Liver (tissue), 9 donors: ENCODE measurements around the gene CCDC178. TPM values are rescaled to one million over a fixed set of nuclear protein-coding genes. Genes with fewer than 3 reads are reported as not detected.

Experiments
- DNase-seq: peaks from one replicate; pipeline ENCODE4 v3.0.0-alpha.2; 2017; ENCODE audit warnings: low spot score
- H3K27ac ChIP-seq, 2 donors: one replicate each; pipeline ENCODE4 v1.7.0; 2013; ENCODE audit warnings: inconsistent platforms in 2 of 2, low read length in 2 of 2, control low read depth in 1 of 2, low read depth in 1 of 2, mild to moderate bottlenecking in 1 of 2
- H3K27me3 ChIP-seq, 4 donors: one replicate each; pipeline versions ENCODE4 v1.6.1 to v1.7.0; 2013; ENCODE audit warnings: low read length in 3 of 4, inconsistent platforms in 1 of 4, mild to moderate bottlenecking in 1 of 4, moderate library complexity in 1 of 4; ENCODE audit not compliant: control insufficient read depth in 4 of 4, insufficient read depth in 4 of 4
- H3K36me3 ChIP-seq, 4 donors: one replicate each; pipeline versions ENCODE4 v1.6.1 to v1.7.0; 2013; ENCODE audit warnings: low read length in 3 of 4, mild to moderate bottlenecking in 3 of 4, low read depth in 1 of 4, moderate library complexity in 1 of 4; ENCODE audit not compliant: control insufficient read depth in 4 of 4, insufficient read depth in 3 of 4
- H3K4me1 ChIP-seq, 4 donors: one replicate each; pipeline versions ENCODE4 v1.6.1 to v1.7.0; 2013; ENCODE audit warnings: low read length in 3 of 4, mild to moderate bottlenecking in 3 of 4, moderate library complexity in 1 of 4; ENCODE audit not compliant: control insufficient read depth in 4 of 4, insufficient read depth in 4 of 4
- H3K4me3 ChIP-seq, 3 donors: one replicate each; pipeline versions ENCODE4 v1.6.1 to v1.7.0; 2013; ENCODE audit warnings: low read length in 3 of 3, control low read depth in 1 of 3, low read depth in 1 of 3, mild to moderate bottlenecking in 1 of 3
- H3K9ac ChIP-seq, 2 donors: one replicate each; pipeline ENCODE4 v1.7.0; 2013; ENCODE audit warnings: low read length in 2 of 2, mild to moderate bottlenecking in 2 of 2, moderate library complexity in 2 of 2, control low read depth in 1 of 2, low read depth in 1 of 2
- H3K9me3 ChIP-seq, 4 donors: one replicate each; pipeline versions ENCODE4 v1.6.1 to v1.7.0; 2013; ENCODE audit warnings: low read length in 3 of 4; ENCODE audit not compliant: control insufficient read depth in 4 of 4
- ATF3 ChIP-seq: IDR thresholded peaks from 2 replicates; pipeline ENCODE4 v1.6.1; 2016; ENCODE audit warnings: antibody characterized with exemption
- CTCF ChIP-seq: fragments of 150-350 bp; IDR thresholded peaks from 2 replicates; pipeline ENCODE4 v1.5.1; 2017; ENCODE audit warnings: improper control_type of control experiment, low read depth, low read length; ENCODE audit not compliant: missing input control
- EGR1 ChIP-seq, 2 donors: IDR thresholded peaks; 2 replicates each; pipeline ENCODE4 v1.6.1; 2016 to 2018; ENCODE audit warnings: antibody characterized with exemption in 2 of 2, low read depth in 2 of 2
- FOXA1 ChIP-seq: IDR thresholded peaks from 2 replicates; pipeline ENCODE4 v1.6.1; 2016; ENCODE audit warnings: antibody characterized with exemption
- FOXA2 ChIP-seq: IDR thresholded peaks from 2 replicates; pipeline ENCODE4 v1.6.1; 2016; ENCODE audit warnings: antibody characterized with exemption
- GABPA ChIP-seq, 2 donors: IDR thresholded peaks in 1 of 2; conservative IDR thresholded peaks in 1 of 2; 2 replicates each; pipeline ENCODE4 v1.6.1; 2016; ENCODE audit warnings: antibody characterized with exemption in 2 of 2, mild to moderate bottlenecking in 1 of 2, moderate library complexity in 1 of 2
- HNF4A ChIP-seq, 2 donors: conservative IDR thresholded peaks; 2 replicates each; pipeline ENCODE4 v1.6.1; 2016; ENCODE audit warnings: antibody characterized with exemption in 2 of 2, mild to moderate bottlenecking in 2 of 2
- HNF4G ChIP-seq: IDR thresholded peaks from 2 replicates; pipeline ENCODE4 v1.6.1; 2016; ENCODE audit warnings: antibody characterized with exemption
- JUND ChIP-seq, 2 donors: IDR thresholded peaks; 2 replicates each; pipeline ENCODE4 v1.6.1; 2016; ENCODE audit warnings: antibody characterized with exemption in 2 of 2
- NR2F2 ChIP-seq: IDR thresholded peaks from 2 replicates; pipeline ENCODE4 v1.6.1; 2016; ENCODE audit warnings: antibody characterized with exemption
- RAD21 ChIP-seq, 2 donors: IDR thresholded peaks; 2 replicates each; pipeline ENCODE4 v1.6.1; 2016; ENCODE audit warnings: antibody characterized with exemption in 2 of 2, mild to moderate bottlenecking in 2 of 2
- RXRA ChIP-seq, 2 donors: IDR thresholded peaks; 2 replicates each; pipeline ENCODE4 v1.6.1; 2017 to 2018; ENCODE audit warnings: antibody characterized with exemption in 2 of 2, mild to moderate bottlenecking in 1 of 2
- SP1 ChIP-seq: IDR thresholded peaks from 2 replicates; pipeline ENCODE4 v1.6.1; 2018; ENCODE audit warnings: antibody characterized with exemption, mild to moderate bottlenecking
- YY1 ChIP-seq: IDR thresholded peaks from 2 replicates; pipeline ENCODE4 v1.6.1; 2016; ENCODE audit warnings: antibody characterized with exemption, mild to moderate bottlenecking
- ZBTB33 ChIP-seq: IDR thresholded peaks from 2 replicates; pipeline ENCODE4 v1.6.1; 2016; ENCODE audit warnings: antibody characterized with exemption
- WGBS: extraction: QIAGEN DNeasy Blood & Tissue Kit; methylation state at CpG from one replicate; pipeline ENCODE4 v1.1.7; 2013; 5-methylcytosine and 5-hydroxymethylcytosine counted together
- polyA plus RNA-seq, 2 donors: library from polyadenylated mRNA; stranded (reverse) in 1 of 2; unstranded in 1 of 2; fragments of 200-250 nt in 1 of 2; fragments of >200 nt in 1 of 2; fragmentation: Nextera tagmentation in 1 of 2; extraction: Ambion mirVana in 1 of 2; gene quantifications; one replicate each; pipeline versions ENCODE4 v1.2.1 to v1.2.3, GENCODE V29; 2013 to 2015
- total RNA-seq, 2 donors: library from RNA; depleted of rRNA; stranded (reverse); fragments of >200 nt; gene quantifications; one replicate each; pipeline ENCODE4 v1.2.3, GENCODE V29; 2014
- donor health status: healthy.
- donor health status: healthy.
- donor health status: healthy.
- donor health status: healthy.
- donor health status: healthy.

The CCDC178 gene
- total and polyA plus RNA-seq, 4 donors, result not detected

- no peak for TF ChIP-seq HNF4A (conservative IDR thresholded peaks at IDR 0.05)
- no peak for TF ChIP-seq ATF3
- no peak for TF ChIP-seq CTCF
- DNase-seq, result no peak
- Histone ChIP-seq H3K27me3 (no peaks in the 10 kb centered on the region), H3K9me3 (no peaks in the 10 kb centered on the region), H3K36me3 (no peaks in the 10 kb centered on the region), H3K9ac (no peak overlapping the region), H3K4me3 (no peak overlapping the region), H3K4me1 (no peaks in the 10 kb centered on the region), H3K27ac (no peak overlapping the region)
- 83% methylated on average over 3 of the region's 3 CpGs for WGBS
Observed at GRCh38 chr18:33288082-33288716, 152.3 kb downstream of the CCDC178 start.

GRCh38 chr18:33282709-33283333 is 157.7 kb downstream of the CCDC178 start:
- DNase-seq, result no peak
- no peaks in the 10 kb centered on the region for H3K36me3 ChIP-seq

GRCh38 chr18:33282142-33282541 is 158.4 kb downstream of the CCDC178 start:
- H3K9me3 ChIP-seq, result no peaks in the 10 kb centered on the region
- 79% methylated on average over 7 of the region's 7 CpGs for WGBS
- H3K27me3 ChIP-seq, result no peaks in the 10 kb centered on the region
- no peaks in the 10 kb centered on the region for H3K36me3 ChIP-seq
- H3K4me1 ChIP-seq, result no peaks in the 10 kb centered on the region
- H3K9ac ChIP-seq, result no peak overlapping the region
- no peak for TF ChIP-seq RAD21 (IDR thresholded peaks at IDR 0.05)
- no peak for TF ChIP-seq FOXA1
- no peak for TF ChIP-seq ATF3
- TF ChIP-seq HNF4A (conservative IDR thresholded peaks at IDR 0.05), result no peak
- DNase-seq, result no peak
- no peak overlapping the region for H3K4me3 ChIP-seq
- no peak overlapping the region for H3K27ac ChIP-seq

More at GRCh38 chr18:33282709-33283333, 157.7 kb downstream of the CCDC178 start:
- Histone ChIP-seq H3K9me3 (no peaks in the 10 kb centered on the region), H3K4me3 (no peak overlapping the region), H3K27ac (no peak overlapping the region), H3K9ac (no peak overlapping the region), H3K27me3 (no peaks in the 10 kb centered on the region), H3K4me1 (no peaks in the 10 kb centered on the region)
- TF ChIP-seq RAD21 (IDR thresholded peaks at IDR 0.05) (no peak), ATF3 (no peak)
- 79% methylated on average over 6 of the region's 6 CpGs for WGBS

GRCh38 chr18:33277431-33277830 is 163.1 kb downstream of the CCDC178 start:
- Histone ChIP-seq H3K27me3 (no peaks in the 10 kb centered on the region), H3K27ac (no peak overlapping the region), H3K9ac (no peak overlapping the region), H3K36me3 (no peaks in the 10 kb centered on the region), H3K4me3 (no peak overlapping the region), H3K4me1 (no peaks in the 10 kb centered on the region), H3K9me3 (no peaks in the 10 kb centered on the region)
- no peak for DNase-seq
- TF ChIP-seq HNF4G, result no peak
- TF ChIP-seq FOXA2, result no peak
- TF ChIP-seq NR2F2, result no peak
- no peak for TF ChIP-seq RAD21 (IDR thresholded peaks at IDR 0.05)
- no peak for TF ChIP-seq YY1
- no peak for TF ChIP-seq EGR1 (IDR thresholded peaks at IDR 0.05; ENCODE audit: low read depth in 2 of 2)
- TF ChIP-seq SP1, result no peak
- no peak for TF ChIP-seq RXRA (IDR thresholded peaks at IDR 0.05)
- no peak for TF ChIP-seq ZBTB33
- TF ChIP-seq JUND (IDR thresholded peaks at IDR 0.05), result no peak
- TF ChIP-seq GABPA (IDR thresholded peaks at IDR 0.05 in 1 of 2, conservative IDR thresholded peaks at IDR 0.05 in 1 of 2), result no peak
- TF ChIP-seq ATF3, result no peak
